ENCODE measurements around the gene EDEM2. TPM values are rescaled to one million over a fixed set of nuclear protein-coding genes. Genes with fewer than 3 reads are reported as not detected.

Gene EDEM2
- total RNA-seq (2016; rRNA removed; fragmentation: Illumina TruSeq; extraction: Trizol) (26.1 and 46.9 TPM in 2 replicates), polyA plus RNA-seq (2011; rRNA removed) (33.1 and 35.6 TPM in 2 replicates), polyA minus RNA-seq (2011; rRNA and poly(A)+ RNA removed; ENCODE audit: low replicate concordance) (13.5 and 24.8 TPM in 2 replicates), Bru-seq, nascent RNA (percentile 58 among the genes with signal in this experiment), BruChase-seq, experiment 1, labeled RNA remaining after a 6-hour chase (percentile 52 among the genes with signal in this experiment), BruChase-seq, experiment 2, labeled RNA remaining after a 2-hour chase (percentile 53 among the genes with signal in this experiment)
- total RNA-seq (2016; cell fraction: cytosol; rRNA removed; fragmentation: Illumina TruSeq; extraction: Trizol; ENCODE audit: low read depth) = 13.9 and 15.6 TPM in 2 replicates
- 25.6 and 48.5 TPM in 2 replicates for total RNA-seq (2016; cell fraction: insoluble cytoplasmic fraction; rRNA removed; fragmentation: Illumina TruSeq; extraction: Trizol)
- total RNA-seq (2016; cell fraction: membrane; rRNA removed; fragmentation: Illumina TruSeq; extraction: Trizol) = 27.6 and 30.5 TPM in 2 replicates
- total RNA-seq (2016; cell fraction: nucleus; rRNA removed; fragmentation: Illumina TruSeq; extraction: Trizol) = 36.5 and 40.3 TPM in 2 replicates
- 29.4 and 30.1 TPM in 2 replicates for polyA plus RNA-seq (2011; cell fraction: cytosol; rRNA removed)
- polyA plus RNA-seq (2011; cell fraction: nucleus; rRNA removed) = 20.5 and 25.0 TPM in 2 replicates
- 28.5 and 32.2 TPM in 2 replicates for polyA plus RNA-seq (2012)
- polyA plus RNA-seq (2016; cell fraction: cytosol; fragmentation: Illumina TruSeq; extraction: Trizol; ENCODE audit: low read depth) = 14.6 and 16.0 TPM in 2 replicates
- polyA plus RNA-seq (2016; cell fraction: insoluble cytoplasmic fraction; fragmentation: Illumina TruSeq; extraction: Trizol; ENCODE audit: low read depth) = 23.9 and 24.8 TPM in 2 replicates
- 21.0 and 21.5 TPM in 2 replicates for polyA plus RNA-seq (2016; cell fraction: membrane; fragmentation: Illumina TruSeq; extraction: Trizol; ENCODE audit: low read depth)
- polyA plus RNA-seq (2016; cell fraction: nucleus; fragmentation: Illumina TruSeq; extraction: Trizol; ENCODE audit: insufficient read depth, low read depth) = 57.4 and 60.1 TPM in 2 replicates
- polyA minus RNA-seq (2011; cell fraction: cytosol; rRNA and poly(A)+ RNA removed) = 10.6 and 16.1 TPM in 2 replicates
- 5.9 and 9.2 TPM in 2 replicates for polyA minus RNA-seq (2011; cell fraction: nucleus; rRNA and poly(A)+ RNA removed)
- long read RNA-seq, experiment 1, transcript EDEM2-202 (11 exons, 1,919 nt) = major isoform, 57 of 103 reads
- long read RNA-seq, experiment 1, partial matches to known transcripts = 6 of 103 reads
- long read RNA-seq, experiment 1, other reads (novel, unspliced or antisense) = 39 of 103 reads
- long read RNA-seq, experiment 2, transcript EDEM2-202 (11 exons, 1,919 nt) = major isoform, 46 of 101 reads
- long read RNA-seq, experiment 2, partial matches to known transcripts = 15 of 101 reads
- long read RNA-seq, experiment 2, other reads (novel, unspliced or antisense) = 39 of 101 reads

GRCh38 chr20:35146920-35147574 lies at the start of gene EDEM2:
Gene EDEM2, minus strand, starts transcription at chr20:35147336. Its CDS starts 78 bp downstream, at chr20:35147258.
- in situ Hi-C loops (cut with HindIII; ENCODE audit: extremely low pct_ligation_motif_present, low pct_unique_long_range_greater_than_20kb) (loop anchor here (5.0 to 25.0 kb wide), 3 partner anchors 60 to 290 kb away; partner anchors contain the start of gene GDF5), intact Hi-C loops (cut with micrococcal nuclease; ENCODE audit: unreplicated experiment) (loop anchor here (1.0 to 2.0 kb wide), 2 partner anchors 28 to 55 kb away; partner anchors contain the start of gene TRPC4AP)
- Histone ChIP-seq H3K9ac (ENCODE audit: insufficient read depth, low read depth, low read length) (peak within 1 kb of the TSS; percentile 75), H3K9me3 (ENCODE audit: low read length) (no peaks in the 10 kb centered on the region), H3K36me3 (replicated peaks in 1 of 2; ENCODE audit: control insufficient read depth in 1 of 2, insufficient read depth in 2 of 2, low read length in 2 of 2) (peaks cover 2% of the 10 kb centered on the region in 2 experiments; a peak in 2 of 5 replicates), H2AFZ (ENCODE audit: low read length) (peak within 1 kb of the TSS; percentile 96), H3K4me2 (ENCODE audit: low read depth, low read length) (peak within 1 kb of the TSS; percentile 88), H3K27me3 (ENCODE audit: control insufficient read depth in 1 of 2, insufficient read depth in 2 of 2, low read length in 2 of 2) (no peaks in the 10 kb centered on the region; a peak in 1 of 5 replicates), H3K4me1 (ENCODE audit: insufficient read depth, low read length) (peaks cover 36% of the 10 kb centered on the region), H3K4me3 (replicated peaks in 1 of 3; ENCODE audit: insufficient read depth in 1 of 3, low read depth in 2 of 3, low read length in 3 of 3) (peak within 1 kb of the TSS; percentile 78 to 92 (median 91)), H3K79me2 (ENCODE audit: insufficient read depth, low read length) (no peaks in the 10 kb centered on the region), H3K27ac (ENCODE audit: extremely low read length, insufficient read depth, low read length) (peak within 1 kb of the TSS; percentile 71), H4K20me1 (ENCODE audit: insufficient read depth, low read length) (no peaks in the 10 kb centered on the region)
- ChIA-PET CTCF (ENCODE audit: low intra/inter-chr PET ratio, low total read pairs) (interaction anchor here (1.8 to 3.3 kb wide), 2 partner anchors 61 to 123 kb away, joined by 6 to 38 read pairs; no protein-coding TSS in a partner anchor), POLR2A (interaction anchor here (0.8 to 2.7 kb wide), 24 partner anchors 9 to 308 kb away, joined by 3 to 33 read pairs (median 7); partner anchors contain the start of genes EIF6 and TRPC4AP)
- no TSS peak for BruUV-seq (replicated peaks)
- ATAC-seq (peak; percentile 96), DNase-seq (ENCODE audit: low spot score) (peak; percentile 98), FAIRE-seq (peak; percentile 99)
- WGBS (ENCODE audit: low lambda C conversion rate) = 1% methylated on average over 30 of the region's 42 CpGs
- TF ChIP-seq ARHGAP35 (CRISPR knock-in tag; IDR thresholded peaks at IDR 0.05; ENCODE audit: borderline replicate concordance) = peak; percentile 53; the same call in 1 of the 2 replicates
- TF ChIP-seq ZNF33B (CRISPR knock-in tag; IDR thresholded peaks at IDR 0.05) = no peak
- 0 out of 2 replicates have a peak, but pooled peaks have one; percentile 77 for TF ChIP-seq ZFP37 (CRISPR knock-in tag; IDR thresholded peaks at IDR 0.05; ENCODE audit: borderline replicate concordance)
- no peak; the same call in 1 of the 2 replicates for TF ChIP-seq ZNF256 (CRISPR knock-in tag; conservative IDR thresholded peaks at IDR 0.05)
- TF ChIP-seq BCL3 (CRISPR knock-in tag; IDR thresholded peaks at IDR 0.05) = peak; percentile 65
- no peak; the same call in 1 of the 2 replicates for TF ChIP-seq POLR2AphosphoS2 (IDR thresholded peaks at IDR 0.05; ENCODE audit: low read depth, low read length)
- peak; percentile 100 for TF ChIP-seq ZNF143 (CRISPR knock-in tag; IDR thresholded peaks at IDR 0.05)
- TF ChIP-seq TIGD3 (CRISPR knock-in tag; IDR thresholded peaks at IDR 0.05; ENCODE audit: borderline replicate concordance) = no peak
- TF ChIP-seq KLF9 (CRISPR knock-in tag; IDR thresholded peaks at IDR 0.05; ENCODE audit: low read depth) = no peak
- peak; percentile 90; the same call in 1 of the 2 replicates for TF ChIP-seq ZNF569 (CRISPR knock-in tag; IDR thresholded peaks at IDR 0.05; ENCODE audit: borderline replicate concordance)
- peak; percentile 93 for TF ChIP-seq ZNF724P (CRISPR knock-in tag; IDR thresholded peaks at IDR 0.05; ENCODE audit: borderline replicate concordance)
- TF ChIP-seq ZNF619 (CRISPR knock-in tag; IDR thresholded peaks at IDR 0.05) = peak; percentile 98
- peak; percentile 85; the same call in 1 of the 2 replicates for TF ChIP-seq TFDP1 (CRISPR knock-in tag; IDR thresholded peaks at IDR 0.05; ENCODE audit: borderline replicate concordance)

Measured in HepG2 (cell line).